HG02571 (cell line): ENCODE results near the gene MCF2L.

Source experiments
- ATAC-seq: cut with Tn5 transposase; IDR thresholded peaks from one replicate; pipeline ENCODE4 v1.9.1; 2021; ENCODE audit warnings: mild to moderate bottlenecking, moderate library complexity; ENCODE audit not compliant: unreplicated experiment

The MCF2L gene

GRCh38 chr13:113013878-113014751 lies 45.1 kb downstream of the MCF2L start:
- ATAC-seq = no peak

GRCh38 chr13:113014752-113015745 lies 46.0 kb downstream of the MCF2L start:
- ATAC-seq = no peak

- ATAC-seq = no peak
These were observed 47.0 kb downstream of the MCF2L start for GRCh38 chr13:113015826-113016525.

DNA sequence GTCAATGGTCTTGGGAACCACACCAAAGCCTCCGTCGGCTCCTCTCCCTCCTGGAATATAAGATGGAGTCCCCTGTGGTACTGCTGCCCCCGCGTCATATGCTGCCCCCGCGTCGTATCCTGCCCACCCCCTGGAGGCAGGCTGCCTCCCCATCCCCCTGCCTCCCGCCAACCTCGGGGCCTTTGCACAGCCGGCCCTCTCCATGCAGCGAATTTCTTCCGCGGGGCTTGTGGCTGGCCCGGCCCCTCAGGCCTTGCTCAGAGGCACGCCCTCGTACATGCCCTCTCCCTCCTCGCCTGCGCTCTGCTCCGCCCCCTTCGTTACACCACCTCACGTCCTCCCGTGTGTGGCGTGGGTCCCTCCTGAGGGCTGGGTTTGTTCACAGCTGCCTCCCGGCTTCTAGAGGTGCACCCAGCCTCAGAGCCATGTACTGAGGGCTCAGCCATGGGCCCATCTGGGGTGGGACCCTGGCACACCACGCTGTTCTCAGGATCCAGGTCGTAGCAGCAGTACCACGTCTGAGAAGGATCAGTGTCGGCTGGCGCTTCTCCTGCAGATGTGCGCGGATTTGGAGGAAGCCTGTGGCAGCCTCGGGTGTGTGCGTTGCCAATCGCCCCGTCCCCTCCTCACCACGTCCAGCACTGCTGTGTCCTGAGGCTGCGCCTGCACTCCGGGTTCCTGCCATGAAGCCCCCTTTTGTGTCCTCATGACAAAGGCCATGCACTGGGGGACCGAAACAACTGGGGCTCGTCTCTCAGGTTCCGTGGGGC lies 47.7 kb downstream of the MCF2L start:
- no peak for ATAC-seq

DNA sequence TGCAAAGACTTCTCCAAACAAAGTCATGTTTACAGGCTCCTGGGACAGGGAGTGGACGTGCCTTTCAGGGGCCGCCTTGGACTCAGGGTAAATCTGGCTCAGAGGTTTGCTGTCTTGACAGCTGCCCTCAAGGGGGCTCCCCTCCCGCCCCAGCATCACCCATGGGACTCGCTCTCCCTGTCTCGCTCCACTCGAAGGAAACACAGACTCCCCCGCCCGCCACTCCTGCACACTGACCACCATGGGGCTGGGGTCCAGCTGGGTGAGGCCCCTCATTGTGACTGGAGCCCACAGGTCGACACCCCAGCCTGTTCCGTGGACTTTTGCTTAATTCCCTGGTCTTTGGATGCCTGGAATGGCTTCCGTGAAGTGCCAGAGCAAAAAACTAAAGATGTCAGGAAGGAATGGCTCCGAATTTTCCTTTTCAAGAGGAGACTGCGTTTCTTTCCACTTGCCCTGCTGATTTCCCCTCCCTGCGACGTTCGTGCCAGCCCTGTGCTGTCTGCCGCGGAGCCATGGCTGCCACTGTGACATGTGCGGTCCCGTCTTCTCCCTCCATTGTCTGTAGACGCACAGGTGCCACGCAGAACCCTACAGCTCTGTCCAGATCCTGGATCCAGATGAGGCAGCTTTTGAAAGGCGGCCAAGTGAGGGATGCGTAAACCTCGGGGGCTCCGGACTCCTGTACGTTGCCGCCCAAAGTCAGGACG lies 48.6 kb downstream of the MCF2L start:
- no peak for ATAC-seq

DNA sequence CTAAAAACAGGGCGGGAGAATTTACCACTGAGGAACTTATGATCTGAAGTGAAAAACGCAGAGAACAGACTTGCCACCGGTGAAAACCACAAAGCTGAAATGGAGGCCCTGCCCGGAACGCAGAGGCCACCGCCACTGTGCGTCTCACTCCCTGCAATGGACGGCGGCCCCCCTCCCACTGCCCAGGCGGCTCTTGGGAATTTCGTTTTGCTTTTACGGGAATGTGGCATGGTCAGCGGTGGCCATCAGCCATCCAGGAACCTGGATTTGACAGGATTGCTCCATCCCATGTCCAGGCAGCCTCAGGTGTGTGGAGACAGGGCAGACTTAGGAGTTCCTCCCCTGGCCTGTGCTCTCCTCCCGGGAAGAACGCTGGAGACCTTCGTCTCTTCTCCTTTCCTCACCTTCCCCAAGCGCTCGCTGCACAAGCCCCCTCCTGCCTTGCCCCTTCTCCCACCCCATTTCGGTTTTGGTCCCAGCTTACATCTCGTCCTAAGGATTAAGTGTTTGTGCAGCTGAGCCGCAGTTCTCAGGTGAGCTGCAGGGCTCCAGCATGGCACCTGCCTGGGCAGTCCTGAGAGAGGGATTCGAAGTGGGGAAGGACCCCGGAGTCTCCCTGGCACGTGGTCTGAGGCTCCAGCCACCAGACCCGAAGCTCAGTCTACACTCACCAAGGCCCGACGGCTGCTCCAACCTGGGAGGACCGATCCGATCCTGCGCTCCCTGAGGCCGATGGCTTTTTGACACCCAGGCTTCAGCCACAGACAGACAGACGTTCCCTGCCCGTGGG lies 49.9 kb downstream of the MCF2L start:
- no peak for ATAC-seq

GRCh38 chr13:113020323-113021080 lies 51.5 kb downstream of the MCF2L start:
- ATAC-seq = no peak

- no peak for ATAC-seq
These were observed 52.4 kb downstream of the MCF2L start for GRCh38 chr13:113021391-113021790.

DNA sequence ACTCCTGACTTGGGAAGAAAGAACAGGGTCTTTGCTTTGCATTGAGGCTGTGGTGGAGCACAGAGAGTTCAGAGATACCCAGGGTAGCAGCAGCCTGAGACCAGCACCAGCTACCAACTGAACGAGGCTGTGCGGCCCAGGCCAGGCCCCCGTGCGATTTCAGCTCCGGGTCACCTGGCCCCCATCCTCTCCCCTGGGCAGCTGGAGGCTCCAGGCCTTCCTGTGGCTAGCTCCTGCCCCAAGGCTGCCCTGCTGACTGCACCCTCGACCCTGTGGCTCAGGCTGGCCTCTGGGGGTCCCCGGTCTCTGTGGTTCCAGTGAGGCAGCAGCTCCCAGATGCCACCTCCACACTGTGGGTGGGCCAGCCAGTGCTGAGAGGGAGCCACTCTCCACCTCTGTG lies 52.8 kb downstream of the MCF2L start:
- ATAC-seq = no peak

GRCh38 chr13:113022391-113022744 lies 53.4 kb downstream of the MCF2L start:
- no peak for ATAC-seq

DNA sequence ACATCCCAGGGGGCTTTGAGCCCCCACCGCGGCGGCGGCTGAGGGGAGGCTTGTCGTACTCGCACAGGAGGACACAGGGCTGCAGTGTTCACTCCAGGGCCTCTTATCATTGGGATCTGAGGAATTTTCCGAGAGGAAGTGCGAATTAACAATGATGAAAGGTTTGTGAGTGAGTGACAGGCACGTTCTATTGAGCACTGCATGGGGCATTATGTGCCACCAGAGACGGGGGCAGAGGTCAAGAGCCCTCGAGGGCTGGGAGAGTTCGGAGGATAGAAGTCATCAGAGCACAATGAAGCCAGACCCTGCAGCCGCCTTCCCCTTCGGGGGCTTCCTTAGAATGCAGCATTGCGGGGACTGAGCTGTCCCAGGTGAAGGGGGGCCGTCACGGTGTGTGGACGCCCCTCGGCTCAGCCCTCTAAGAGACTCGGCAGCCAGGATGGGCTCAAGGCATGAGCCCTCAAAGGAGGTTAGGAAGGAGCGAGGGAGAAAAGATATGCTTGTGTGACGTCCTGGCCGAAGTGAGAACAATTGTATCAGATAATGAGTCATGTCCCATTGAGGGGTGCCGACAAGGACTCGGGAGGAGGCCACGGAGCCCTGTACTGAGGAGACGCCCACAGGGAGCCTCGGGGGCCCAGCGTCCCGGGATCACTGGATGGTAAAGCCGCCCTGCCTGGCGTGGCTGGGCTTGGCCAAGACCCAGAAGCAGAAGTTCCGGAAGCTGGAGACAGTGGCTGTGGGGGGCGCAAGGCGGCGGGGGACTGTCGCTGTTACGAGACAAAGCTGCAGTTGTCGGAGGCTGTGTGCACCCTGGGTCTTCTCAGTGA lies 53.9 kb downstream of the MCF2L start:
- ATAC-seq = no peak

- no peak for ATAC-seq
These were observed 54.8 kb downstream of the MCF2L start for GRCh38 chr13:113023694-113024430.

DNA sequence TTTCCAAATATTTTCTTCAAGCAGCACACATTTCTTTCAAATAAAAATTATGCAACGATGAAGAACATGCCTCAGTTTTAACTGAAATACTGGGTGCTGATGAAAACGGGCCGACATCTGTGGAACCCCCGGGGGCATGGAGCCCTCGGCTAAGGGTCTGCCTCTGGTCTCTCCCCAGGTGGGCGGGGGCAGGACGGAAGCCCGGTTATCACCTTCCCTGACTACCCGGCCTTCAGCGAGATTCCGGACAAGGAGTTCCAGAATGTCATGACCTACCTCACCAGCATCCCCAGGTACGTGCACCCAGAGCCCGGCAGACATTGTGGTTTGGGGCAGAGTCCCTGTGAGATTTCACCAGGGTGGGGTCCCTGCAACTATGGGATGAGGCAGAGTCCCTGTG lies 55.5 kb downstream of the MCF2L start:
- ATAC-seq = no peak

DNA sequence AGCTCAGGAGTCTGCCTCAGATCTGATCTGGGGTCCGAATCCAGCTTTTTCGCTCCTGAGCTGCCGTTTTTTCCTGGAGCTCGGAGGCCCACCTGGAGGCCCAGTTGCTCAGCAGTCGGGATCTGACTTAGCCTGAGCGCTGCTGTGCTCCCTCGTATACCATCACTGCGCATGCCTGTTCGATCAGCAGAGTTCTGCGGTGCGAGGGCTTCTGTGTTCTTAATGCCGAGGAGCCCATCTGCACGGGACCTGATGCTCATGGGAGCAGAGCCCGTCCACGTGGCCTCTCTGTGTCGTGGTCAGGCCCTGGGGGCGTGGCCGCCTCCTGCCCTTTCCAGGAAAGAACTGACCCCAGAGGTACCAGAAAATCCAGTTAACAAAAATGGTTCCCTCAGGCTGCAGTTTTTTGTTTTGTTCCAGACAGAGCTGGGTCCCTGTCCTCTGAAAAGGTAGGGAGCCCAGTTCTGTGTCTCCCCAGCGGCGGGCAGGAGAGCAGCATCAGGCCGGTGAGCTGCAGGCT lies 57.4 kb downstream of the MCF2L start:
- ATAC-seq = no peak

DNA sequence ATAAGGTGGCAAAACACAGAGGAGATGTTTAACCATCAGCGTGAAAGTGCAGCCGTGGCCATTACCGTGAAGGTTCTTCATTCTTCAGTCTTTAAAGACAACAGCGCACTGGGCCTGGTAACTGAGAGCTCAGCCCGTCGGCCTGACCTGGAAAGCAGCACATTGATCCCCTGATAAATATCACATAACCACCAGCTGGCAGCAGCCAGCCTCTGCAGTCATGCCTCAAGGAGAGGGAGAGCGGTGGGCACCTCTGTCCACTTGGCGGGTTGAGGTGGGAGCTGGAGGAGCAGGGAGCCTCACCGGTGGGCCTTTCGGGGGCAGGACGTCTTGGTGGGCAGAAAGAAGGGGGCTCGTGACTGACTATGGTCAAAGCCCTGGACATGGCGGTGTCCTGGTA lies 58.1 kb downstream of the MCF2L start:
- no peak for ATAC-seq

- no peak for ATAC-seq
These were observed 58.6 kb downstream of the MCF2L start for GRCh38 chr13:113027566-113027965.
